Measurements from ENCODE around the gene ELAPOR1. TPM values are rescaled to one million over a fixed set of nuclear protein-coding genes. Genes with fewer than 3 reads are reported as not detected.
A peak's percentile ranks its signal among the peaks of the same experiment; 100 is the strongest.

The ELAPOR1 gene
- total RNA-seq, 1 donor from 2014 or later = 0.26 TPM

DNA sequence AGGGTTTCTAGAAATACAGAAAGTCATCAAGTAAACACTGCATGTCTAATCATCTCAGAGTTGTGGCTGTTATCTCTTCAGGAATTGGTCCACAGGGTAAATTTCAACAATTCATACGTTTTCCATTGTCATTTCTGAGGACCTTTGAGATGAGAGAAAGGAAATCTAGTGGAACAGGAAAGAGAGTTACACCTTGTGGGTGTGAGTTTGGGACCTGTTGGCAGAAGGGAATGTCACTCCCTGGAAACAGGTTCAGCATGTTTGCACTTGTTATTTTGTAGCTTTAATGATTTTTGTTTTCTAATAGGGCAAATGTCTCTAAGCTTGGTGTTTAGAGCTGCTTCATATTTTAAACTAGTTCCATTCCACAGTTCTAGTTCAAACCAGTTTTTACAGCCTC is 17.8 kb upstream of the ELAPOR1 start:
- DNase-seq (ENCODE audit: low read depth in 2 of 2) = no peak

DNA sequence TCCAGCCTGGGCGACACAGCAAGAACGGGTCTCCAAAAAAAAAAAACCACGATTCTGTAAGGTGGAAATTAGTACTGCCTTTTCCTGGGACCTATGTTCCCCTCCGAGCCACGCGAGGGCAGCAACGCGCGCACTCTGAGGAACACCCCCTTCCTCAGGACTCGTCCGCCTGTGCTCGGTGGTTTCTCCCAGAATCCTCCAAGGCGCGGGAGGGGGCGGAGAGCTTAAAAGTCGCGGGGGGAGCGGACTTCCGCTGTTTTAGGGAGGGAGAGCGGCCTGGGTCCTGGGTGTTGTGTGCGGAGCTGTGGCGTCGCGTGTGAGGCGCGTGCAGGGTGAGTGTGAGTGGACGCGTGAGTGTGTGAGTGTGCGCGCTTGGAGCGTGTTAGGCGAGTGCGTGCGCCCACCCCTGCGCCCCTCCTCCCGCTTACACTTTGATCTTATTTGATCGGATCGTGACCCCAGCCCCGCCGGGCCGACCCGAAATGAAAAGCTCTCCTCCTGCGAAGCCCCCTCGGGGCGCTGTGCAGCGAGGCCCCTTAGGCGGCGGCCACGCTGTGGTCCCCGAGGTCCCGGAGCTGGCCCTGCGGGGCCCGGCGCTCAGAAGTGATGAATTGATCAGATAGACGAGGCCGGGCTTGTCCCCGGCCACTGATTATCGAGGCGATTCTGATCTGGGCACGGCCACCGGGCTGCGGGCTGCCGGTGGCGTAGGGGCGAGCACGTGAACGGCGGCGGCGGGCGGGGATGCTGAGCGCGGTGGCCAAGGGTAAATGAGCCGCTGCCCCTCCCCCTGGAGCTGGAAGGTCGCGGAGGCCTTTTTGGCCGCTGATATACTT is 13.8 kb upstream of the ELAPOR1 start:
- DNase-seq (ENCODE audit: low read depth in 2 of 2) = peak; percentile 77 to 96

DNA sequence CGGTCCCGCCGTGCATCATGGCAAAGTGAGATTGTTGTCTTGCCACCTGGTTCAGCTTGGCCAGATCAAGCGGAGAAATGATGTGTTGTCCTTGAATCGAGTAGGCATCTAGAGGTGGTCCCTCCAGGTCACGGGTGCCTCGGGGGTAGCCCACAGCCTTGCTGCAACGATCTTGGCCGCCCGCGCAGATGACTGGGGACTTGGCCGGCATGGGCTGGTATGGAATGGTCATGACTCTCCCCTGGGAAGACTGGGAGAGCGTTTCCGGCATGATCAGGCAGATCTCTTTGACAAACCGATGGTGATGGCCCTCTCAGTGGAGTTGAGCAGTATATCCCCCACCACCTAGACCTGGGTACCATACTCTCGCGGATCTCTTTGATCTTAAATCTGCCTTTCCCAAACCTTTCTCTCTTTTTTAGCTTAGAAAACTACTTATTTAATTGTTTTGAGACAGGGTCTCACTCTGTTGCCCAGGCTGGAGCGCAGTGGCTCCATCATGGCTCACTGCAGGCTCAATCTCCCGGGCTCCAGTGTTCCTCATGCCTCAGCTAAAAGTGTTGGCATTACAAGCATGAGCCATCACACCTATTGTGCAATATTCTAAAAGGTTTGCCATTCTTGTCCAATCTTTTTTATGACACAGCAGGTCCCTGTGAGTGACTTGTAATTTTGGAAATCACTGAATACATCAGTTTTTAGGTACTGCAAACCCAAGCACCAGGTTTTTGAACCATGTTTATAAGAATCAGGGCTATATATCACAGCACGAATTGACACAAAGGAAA is 9.4 kb upstream of the ELAPOR1 start:
- no peak for DNase-seq (ENCODE audit: low read depth in 2 of 2)

DNA sequence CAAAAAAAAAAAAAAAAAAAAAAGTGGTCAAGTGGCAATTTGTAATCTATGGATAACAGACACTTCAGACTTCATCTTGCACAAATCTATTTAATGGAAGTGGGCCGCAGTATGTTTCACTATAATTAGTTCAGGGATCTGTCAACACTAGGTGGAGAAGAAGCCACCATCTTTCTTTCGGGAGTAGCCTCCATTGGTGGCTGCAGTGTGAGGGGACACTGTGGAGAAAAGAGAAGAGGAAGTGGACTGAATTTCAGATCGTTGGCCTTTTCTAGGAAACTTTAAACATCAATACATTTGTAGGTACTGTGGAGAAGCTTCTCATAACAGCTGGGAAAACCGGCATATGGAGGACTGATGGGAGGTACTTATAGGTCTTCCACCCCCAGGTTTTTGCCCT is 8.0 kb upstream of the ELAPOR1 start:
- DNase-seq (ENCODE audit: low read depth in 2 of 2) = no peak

DNA sequence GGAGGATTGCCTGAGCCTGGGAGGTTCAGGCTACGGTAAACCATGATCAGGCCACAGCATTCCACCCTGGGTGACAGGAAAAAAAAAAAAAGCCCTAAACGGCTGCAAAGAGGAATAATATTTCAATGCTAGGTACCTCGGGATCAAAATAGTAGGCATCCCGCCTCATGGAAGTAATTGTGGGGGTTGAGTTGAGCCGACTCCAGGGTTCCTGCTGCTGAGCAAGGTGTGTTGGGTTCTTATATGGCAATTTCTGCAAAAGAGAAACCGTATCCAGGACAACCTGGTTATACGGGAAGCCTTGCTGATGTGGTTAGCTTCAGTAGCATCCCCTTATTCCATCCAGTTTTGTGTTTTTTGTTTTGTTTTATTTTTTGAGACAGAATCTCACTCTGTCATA is 6.1 kb upstream of the ELAPOR1 start:
- DNase-seq (ENCODE audit: low read depth in 2 of 2) = no peak

DNA sequence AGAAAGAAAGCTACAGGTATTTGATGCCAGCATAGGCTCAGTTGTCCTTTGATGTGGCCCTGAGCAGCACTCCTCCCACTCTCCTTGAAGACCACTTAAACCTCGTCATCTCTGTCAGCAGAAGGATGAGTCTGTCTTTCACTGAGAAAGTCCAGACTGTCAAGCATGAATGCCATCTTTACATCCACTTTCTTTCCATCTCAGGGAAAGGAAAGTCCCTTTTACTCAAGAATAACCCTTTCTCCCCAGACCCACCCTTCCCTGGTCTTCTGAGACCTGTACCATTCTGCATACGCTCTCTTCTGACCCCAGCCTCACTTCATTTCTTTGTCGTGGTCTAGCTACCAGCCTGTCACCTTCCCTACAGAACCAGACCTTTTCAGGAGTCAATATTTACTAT is 4.0 kb upstream of the ELAPOR1 start:
- no peak for DNase-seq (ENCODE audit: low read depth in 2 of 2)

DNA sequence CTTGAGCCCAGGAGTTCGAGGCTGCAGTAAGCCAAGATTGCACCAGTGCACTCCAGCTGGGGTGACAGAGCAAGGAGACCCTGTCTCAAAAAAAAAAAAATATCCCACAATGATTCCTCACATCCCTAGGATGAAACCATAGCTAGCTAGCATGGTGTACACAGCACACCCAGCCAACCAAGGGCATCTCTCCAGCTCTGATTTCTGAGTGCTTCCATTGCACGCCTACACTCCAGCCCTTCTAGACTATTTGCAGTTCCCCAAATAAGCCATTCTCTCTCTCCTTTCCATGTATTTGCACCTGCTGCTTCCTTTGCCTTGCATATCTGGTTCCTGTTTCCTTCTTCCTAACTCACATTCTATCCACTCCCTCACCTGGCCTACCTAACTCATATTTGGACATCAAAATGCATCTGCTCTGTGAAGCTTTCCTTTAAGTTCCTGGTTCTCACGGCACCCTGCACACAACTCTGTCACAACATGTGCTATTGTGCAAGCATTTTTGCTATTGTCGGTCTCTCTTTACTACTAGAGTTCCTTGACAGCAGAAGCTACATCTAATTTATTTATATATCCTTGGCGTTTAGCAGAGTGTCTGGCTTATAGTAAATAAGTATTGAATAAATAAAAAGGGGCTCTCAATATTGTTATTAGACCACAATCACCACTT is 2.4 kb upstream of the ELAPOR1 start:
- no peak for DNase-seq (ENCODE audit: low read depth in 2 of 2)

DNA sequence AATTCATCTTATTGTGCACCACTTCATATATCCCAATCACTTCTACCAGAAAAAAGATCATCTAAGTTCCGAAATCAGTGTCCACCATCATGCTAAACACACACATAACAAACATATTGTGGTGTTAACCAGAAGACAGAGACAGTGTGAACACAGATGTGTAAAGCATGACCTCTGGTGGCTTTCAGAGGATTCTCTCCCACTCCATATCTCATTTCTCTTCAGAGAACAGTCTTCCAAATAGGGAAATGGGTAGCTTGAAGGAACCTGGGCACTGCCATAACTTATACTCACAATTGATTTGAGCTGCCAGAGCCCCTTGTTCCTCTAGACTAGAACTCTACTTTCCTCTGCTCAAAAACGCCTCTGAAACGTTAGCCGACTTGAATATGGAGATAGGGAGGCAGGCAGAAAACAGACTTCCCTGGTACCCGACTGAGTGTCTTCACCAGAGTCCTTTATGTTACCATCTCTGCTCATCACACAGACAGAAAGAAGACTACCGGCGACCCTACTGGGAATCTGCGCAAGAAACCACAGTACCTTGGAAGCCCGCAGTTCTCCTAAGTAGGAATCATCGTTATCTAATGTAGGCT is 1.8 kb upstream of the ELAPOR1 start:
- peak; percentile 27 to 41 for DNase-seq (ENCODE audit: low read depth in 2 of 2)

DNA sequence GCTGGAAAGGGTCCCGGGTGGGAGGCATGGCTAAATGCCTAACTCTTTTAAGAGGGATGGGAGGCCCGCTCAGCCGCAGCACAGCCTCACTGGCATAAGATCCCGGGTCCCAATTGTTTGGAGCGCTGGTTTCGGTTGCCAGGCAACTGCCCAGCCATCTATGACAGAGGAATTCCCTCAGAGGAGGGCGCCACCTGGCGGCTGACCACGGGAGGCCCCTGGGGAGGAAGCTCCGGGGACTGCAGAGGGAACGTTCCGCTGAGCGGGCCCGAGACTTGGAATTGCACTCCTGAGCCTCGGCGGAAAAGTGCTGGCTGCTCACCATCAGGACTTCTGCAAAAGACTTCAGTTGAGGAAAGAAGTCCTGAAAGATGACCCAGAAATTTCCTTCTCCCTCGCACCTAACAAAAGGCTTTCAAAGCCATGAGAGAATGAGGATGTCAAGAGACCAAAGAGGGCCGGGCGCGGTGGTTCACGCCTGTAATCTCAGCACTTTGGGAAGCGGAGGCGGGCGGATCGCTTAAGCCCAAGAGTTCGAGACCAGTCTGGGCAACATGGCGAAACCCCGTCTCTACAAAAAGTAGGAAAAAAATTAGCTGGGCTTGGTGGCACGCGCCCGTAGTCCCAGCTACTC is 1.1 kb upstream of the ELAPOR1 start:
- peak; percentile 75 to 86 for DNase-seq (ENCODE audit: low read depth in 2 of 2)

DNA sequence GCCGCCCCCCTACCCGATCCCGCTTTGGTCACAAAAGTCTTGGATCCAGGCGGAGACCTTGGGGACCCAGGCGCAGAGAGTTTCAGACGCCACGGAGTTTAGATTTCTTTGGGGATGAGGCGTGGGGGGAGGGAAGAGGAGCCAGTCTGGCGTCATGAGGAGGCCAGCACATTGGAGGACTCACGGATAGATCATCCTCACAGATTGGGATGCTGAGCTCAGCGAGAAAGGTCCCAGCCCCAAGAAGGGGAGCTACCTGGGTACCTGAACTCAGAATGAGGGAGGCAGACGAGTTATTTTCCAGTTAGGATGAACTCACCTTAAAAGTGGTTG is 393 bp downstream of the ELAPOR1 start:
- no peak for DNase-seq (ENCODE audit: low read depth in 2 of 2)

DNA sequence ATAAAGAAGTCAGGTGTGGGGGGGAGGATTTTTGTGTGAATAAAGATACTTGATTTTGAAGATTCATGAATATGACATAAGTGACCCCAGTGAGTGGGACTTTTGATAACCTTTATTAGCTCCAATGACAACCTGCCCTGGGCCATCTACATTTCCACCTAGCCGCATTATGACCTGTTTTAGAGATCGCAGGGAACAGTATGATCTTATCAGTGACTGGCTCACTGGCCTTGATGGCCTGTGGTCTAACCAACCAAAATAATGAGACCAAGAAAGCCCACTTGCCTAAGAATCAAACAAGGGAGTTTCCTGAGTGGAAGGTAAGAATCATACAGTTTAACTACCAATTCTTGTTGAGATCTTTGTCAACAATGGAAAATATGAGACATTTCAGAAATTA is 1.8 kb downstream of the ELAPOR1 start:
- DNase-seq (ENCODE audit: low read depth in 2 of 2) = no peak

DNA sequence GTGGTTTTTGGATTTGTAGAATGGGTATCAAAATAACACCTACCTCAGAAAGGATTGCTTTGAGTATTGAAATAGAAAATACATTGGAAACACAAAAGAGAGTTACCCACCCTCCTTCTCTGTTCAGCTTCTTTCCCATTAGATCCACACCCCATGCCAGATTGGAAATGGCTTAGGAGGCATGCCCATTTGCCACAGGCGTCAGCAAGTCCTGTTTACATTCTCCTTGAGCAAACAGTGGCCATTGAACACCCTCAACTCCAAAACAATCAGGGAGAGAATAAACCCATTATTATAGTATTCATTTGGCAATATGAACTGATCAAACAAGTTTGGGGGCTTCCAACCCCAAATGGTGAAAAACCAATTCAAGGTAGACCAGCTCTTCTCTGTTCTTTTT is 2.4 kb downstream of the ELAPOR1 start:
- DNase-seq (ENCODE audit: low read depth in 2 of 2) = no peak

DNA sequence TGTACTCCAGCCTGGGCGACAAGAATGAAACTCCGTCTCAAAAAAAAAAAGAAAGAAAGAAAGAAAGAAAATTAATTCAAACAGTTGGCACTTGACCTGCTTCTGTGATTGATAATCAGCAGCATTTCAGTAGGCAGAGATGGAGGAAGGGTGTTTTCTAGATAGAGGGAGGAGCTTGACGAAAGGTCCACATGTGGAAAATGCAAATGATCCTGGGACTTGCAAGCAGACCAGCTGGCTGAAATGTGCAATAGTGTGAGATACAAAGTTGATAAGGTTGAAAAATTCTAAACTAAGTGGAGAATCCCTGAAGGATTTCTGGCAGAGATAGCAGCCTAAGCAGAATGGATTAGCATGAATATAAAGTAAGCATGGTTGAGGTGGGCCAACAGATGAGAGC is 4.2 kb downstream of the ELAPOR1 start:
- no peak for DNase-seq (ENCODE audit: low read depth in 2 of 2)

DNA sequence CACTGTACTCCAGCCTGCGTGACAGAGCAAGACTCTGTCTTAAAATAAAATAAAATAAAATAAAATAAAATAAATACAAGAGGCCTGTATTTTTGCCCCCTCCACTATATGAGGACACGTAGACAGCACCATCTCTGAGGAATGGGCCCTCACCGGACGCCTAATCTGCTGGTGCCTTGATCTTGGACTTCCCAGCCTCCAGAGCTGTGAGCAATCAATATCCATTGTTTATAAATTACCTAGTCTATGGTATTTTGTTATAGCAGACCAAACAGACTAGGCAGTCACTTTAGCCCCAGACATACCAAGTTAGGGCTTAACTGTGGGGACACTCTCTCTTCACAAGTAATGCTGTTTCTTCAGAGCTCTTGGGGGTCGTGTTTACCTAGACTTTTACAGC is 6.4 kb downstream of the ELAPOR1 start:
- no peak for DNase-seq (ENCODE audit: low read depth in 2 of 2)

DNA sequence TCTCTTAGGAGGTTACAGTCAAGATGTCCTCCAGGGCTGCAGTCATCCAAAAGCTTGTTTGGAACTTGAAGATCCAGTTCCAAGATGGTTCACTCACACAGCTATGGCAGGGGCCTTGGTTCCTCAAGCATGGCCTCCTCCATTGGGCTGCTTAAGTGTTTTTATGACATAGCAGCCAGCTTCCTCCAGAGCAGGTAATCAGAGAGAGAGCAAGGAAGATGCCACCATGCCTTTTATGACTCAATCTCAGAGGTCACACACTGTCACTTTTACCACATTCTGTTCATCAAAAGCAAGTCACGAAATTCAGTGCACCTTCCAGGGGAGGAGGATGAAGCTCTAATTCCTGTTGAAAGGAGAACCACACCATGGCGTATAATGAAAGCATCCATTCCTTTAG is 17.1 kb downstream of the ELAPOR1 start:
- no peak for DNase-seq (ENCODE audit: low read depth in 2 of 2)

DNA sequence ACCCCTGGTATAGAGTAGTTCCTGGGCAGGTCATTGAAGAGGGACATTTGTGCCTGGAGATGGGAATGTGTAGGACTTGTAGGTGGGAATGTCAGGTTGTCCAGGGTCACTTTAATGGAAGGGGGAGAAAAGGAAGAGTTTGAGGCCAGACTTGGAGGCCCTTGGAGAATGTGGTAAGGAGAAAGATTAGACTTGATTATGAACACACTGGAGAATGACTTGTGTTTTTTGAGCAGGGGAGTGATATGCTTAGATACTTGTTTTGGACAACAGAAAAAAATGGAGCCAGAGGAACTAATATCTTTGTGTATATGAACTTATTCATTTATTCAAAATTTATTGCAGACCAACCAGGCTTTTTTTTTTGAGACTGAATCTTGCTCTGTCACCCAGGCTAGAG is 17.9 kb downstream of the ELAPOR1 start:
- DNase-seq (ENCODE audit: low read depth in 2 of 2) = no peak

DNA sequence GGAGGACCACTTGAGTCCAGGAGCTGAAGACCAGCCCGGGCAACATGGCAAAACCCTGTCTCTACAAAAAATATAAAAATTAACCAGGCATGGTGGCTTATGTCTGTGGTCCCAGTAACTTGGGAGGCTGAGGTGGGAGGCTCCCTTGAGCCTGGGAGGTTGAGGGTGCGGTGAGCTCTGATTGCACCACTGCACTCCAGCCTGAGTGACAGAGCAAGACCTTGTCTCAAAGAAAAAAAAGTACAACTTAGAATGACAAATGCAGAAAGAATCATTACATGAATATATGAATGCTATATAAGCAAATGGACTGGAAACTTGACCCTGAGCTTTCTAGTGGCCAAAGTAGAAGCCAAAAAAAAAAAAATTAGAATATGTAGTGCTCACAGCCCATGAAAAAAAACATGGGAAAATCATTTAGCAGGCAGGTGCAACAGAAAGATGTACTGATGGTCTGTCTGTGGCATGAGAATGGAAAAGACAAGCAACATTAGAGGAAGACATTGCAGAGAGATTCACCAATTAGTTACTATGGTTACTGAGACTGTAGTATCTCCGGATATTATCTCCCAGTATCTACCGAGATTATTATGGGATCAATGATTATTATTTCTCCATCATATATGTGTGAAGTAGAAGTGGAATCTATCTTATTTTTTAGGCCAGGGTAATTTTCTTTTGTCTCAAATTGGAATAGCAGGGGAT is 19.2 kb downstream of the ELAPOR1 start:
- no peak for DNase-seq (ENCODE audit: low read depth in 2 of 2)

DNA sequence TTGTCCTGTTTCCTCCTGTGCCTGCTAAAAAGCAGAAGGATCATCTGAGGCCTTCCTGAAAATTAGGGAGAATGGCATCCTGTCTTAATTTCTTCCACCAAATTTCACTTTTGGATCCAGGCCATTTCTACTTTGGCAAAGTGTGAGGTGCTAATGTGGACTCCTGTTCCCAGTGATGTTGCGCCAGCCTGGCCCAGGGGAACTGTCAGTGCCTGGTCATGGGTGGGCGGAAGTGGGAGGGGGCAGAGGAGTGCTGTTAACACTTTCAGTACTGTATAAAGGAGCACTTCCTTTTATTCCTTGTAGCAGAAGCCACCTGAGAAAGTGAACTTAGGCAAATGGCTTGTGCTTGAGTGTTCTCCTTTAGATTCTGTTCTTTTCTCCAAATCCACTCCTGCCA is 19.9 kb downstream of the ELAPOR1 start:
- DNase-seq (ENCODE audit: low read depth in 2 of 2) = no peak

DNA sequence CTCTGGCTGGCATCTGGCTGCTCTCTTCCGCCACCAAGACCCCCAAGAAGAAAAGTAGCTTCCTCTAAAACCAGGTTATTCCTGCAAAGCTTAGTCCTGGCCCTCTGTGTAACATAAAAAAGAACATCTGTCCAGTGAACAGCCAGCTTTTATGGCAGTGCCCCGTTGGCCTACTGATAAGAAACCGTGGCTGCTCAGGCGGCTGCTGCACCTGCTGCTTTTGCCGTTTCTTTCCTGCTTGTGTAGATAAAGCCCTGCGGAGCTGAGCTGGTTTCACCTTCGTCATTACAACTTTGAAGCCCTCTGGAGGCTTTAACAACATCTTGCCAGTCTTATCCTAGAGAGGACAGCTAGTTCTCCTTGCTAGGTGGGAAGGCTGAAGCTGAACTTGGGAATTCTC is 20.5 kb downstream of the ELAPOR1 start:
- DNase-seq (ENCODE audit: low read depth in 2 of 2) = no peak

DNA sequence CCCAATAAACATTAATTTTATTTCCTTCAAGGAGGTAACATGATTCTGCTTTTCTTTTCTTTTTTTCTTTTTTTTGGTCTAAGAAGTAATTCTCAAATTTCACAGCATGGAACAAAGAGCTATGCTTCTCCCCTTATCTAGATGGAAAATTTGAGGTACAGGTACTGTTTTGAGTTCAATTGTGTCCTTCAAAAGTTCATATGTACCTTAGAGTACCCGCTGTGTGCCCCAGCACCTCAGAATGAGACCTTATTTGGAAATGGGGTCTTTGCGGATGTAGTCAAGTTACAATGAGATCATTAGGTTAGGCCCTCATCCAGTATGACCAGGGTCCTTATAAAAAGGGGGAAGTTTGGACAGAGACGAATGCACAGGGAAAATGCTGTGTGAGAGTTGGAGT is 22.0 kb downstream of the ELAPOR1 start:
- DNase-seq (ENCODE audit: low read depth in 2 of 2) = no peak

DNA sequence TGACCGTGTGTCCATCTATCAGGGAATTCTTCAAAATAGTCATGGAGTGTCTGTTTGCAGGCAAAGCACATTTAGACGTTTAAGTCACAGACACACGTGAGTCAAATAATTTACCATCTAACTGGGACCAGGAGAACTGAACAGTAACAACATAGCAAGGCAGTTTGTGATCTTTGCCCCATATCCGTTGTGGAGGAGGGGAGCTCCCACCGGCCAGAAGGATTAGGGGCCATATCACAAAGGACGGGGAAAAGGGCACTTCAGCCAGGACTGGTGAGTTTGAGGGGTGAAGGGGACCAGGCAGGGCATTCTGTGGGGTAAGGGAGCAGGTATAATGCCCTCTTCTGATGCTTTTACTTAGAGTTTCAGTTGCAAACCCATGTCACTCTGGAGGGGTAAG is 22.9 kb downstream of the ELAPOR1 start:
- no peak for DNase-seq (ENCODE audit: low read depth in 2 of 2)
